Measurements from ENCODE around the gene GNG4. TPM values are rescaled to one million over a fixed set of nuclear protein-coding genes. Genes with fewer than 3 reads are reported as not detected.

Gene GNG4
- total and polyA plus RNA-seq, 4 donors: 0.11 to 0.57 (median 0.21) TPM; not detected in 1

DNA sequence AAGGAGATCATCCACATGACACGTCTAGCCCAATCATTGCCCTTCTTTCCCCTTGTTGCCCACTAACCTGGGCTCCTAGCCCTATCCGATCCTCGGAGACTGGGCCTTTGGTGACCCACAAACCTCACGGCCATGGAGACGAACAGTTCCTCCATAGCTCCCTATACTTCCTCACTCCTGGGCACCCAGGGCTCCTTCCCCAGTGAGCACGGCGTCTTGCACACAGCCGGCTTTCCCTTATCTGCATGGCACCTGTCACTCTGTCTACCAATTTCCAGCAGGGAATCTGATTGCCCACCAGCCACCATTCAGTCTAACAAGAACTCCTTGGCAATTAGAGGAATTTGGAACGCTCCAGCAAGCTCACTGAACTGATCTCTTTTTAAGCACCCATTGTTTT is 3.1 kb downstream of the GNG4 start:
- DNase-seq: no peak
- H3K27me3 ChIP-seq (ENCODE audit: control insufficient read depth in 3 of 3, insufficient read depth in 3 of 3, low read length in 2 of 3): peaks cover 7 to 20% (median 18%) of the 10 kb centered on the region in 3 donors
- 82 to 89% methylated on average over 9 of the region's 9 CpGs for WGBS, 2 donors

GRCh38 chr1:235644693-235645305 is 4.8 kb downstream of the GNG4 start:
- WGBS, 2 donors: 87 to 95% methylated on average over 12 to 13 of the region's 13 CpGs
- H3K9ac ChIP-seq (ENCODE audit: insufficient read depth in 1 of 2, low read length in 2 of 2): no peak overlapping the region
- H3K27ac ChIP-seq (ENCODE audit: low read depth in 1 of 2, low read length in 1 of 2): no peak overlapping the region
- H3K4me3 ChIP-seq: no peak overlapping the region
- H3K27me3 ChIP-seq (ENCODE audit: control insufficient read depth in 3 of 3, insufficient read depth in 3 of 3, low read length in 2 of 3): peaks cover 7 to 11% (median 8%) of the 10 kb centered on the region in 3 donors
- ATAC-seq (ENCODE audit: insufficient read depth, low FRiP score) (no peak), DNase-seq (no peak)
- H3K36me3 ChIP-seq (ENCODE audit: control insufficient read depth in 4 of 4, insufficient read depth in 4 of 4, low read length in 4 of 4): no peaks in the 10 kb centered on the region
- peaks cover 2 to 13% (median 5%) of the 10 kb centered on the region in 5 donors for H3K4me1 ChIP-seq (ENCODE audit: control insufficient read depth in 5 of 5, insufficient read depth in 5 of 5, low read length in 5 of 5)
- H3K9me3 ChIP-seq (ENCODE audit: control insufficient read depth in 4 of 4, insufficient read depth in 3 of 4, low read length in 3 of 4): peaks cover 0 to 5% (median 0%) of the 10 kb centered on the region in 4 donors
- TF ChIP-seq CTCF (IDR thresholded peaks at IDR 0.05; ENCODE audit: control extremely low read depth, extremely low read depth): no peak

More for the DNA sequence above, 3.1 kb downstream of the GNG4 start:
- no peak for TF ChIP-seq CTCF (IDR thresholded peaks at IDR 0.05; ENCODE audit: control extremely low read depth, extremely low read depth)
- Histone ChIP-seq H3K36me3 (ENCODE audit: control insufficient read depth in 4 of 4, insufficient read depth in 4 of 4, low read length in 4 of 4) (no peaks in the 10 kb centered on the region), H3K9me3 (ENCODE audit: control insufficient read depth in 4 of 4, insufficient read depth in 3 of 4, low read length in 3 of 4) (peaks cover 0 to 7% (median 0%) of the 10 kb centered on the region in 4 donors), H3K4me1 (ENCODE audit: control insufficient read depth in 5 of 5, insufficient read depth in 5 of 5, low read length in 5 of 5) (peaks cover 2 to 15% (median 9%) of the 10 kb centered on the region in 5 donors), H3K27ac (ENCODE audit: low read depth in 1 of 2, low read length in 1 of 2) (no peak overlapping the region), H3K9ac (ENCODE audit: insufficient read depth in 1 of 2, low read length in 2 of 2) (no peak overlapping the region), H3K4me3 (no peak overlapping the region)
- ATAC-seq (ENCODE audit: insufficient read depth, low FRiP score): no peak

DNA sequence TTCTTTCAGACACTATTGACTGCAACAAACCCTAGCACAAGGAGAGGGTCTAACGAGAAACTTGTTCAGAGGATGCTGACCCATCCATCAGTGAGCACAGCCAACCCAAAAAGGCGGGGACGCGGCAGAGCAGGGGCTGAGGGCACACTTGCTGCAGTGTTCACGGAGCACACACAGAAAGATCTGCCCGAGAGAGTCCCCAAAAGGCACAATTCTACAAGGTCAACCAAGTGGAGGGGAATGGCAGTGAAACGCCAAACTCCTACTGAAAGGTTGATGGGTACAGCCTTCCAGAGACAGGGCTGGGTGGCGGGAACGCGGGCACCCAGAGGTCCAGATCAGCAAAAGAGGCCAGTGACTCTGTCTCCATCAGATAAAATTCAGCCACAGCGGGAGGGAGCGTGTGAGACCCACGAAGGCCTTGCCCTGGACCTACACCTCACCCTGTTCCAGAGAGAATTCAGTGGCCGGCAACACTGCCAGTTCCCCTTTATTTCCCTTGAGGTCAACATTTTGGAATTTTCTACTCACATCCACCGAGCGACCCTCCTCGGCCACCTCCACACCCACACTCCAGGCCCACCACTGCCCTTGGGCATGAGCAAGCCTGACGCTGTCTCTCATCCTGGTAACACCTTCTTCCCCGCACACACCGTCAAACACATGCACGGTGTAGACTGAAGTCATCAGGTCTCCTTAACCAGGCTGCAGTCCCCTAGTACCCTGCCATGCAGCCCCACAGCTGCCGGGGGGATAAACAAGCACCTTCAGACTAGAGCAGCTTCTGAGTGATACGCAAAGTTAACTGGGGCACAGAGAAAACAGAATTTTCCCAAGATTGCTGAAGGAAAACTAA is 5.5 kb downstream of the GNG4 start:
- H3K27ac ChIP-seq (ENCODE audit: low read depth in 1 of 2, low read length in 1 of 2): no peak overlapping the region
- 92 to 94% methylated on average over 22 to 23 of the region's 23 CpGs for WGBS, 2 donors

More for the DNA sequence above, 5.5 kb downstream of the GNG4 start:
- Histone ChIP-seq H3K27me3 (ENCODE audit: control insufficient read depth in 3 of 3, insufficient read depth in 3 of 3, low read length in 2 of 3) (peaks cover 7 to 11% (median 8%) of the 10 kb centered on the region in 3 donors), H3K9ac (ENCODE audit: insufficient read depth in 1 of 2, low read length in 2 of 2) (no peak overlapping the region), H3K36me3 (ENCODE audit: control insufficient read depth in 4 of 4, insufficient read depth in 4 of 4, low read length in 4 of 4) (no peaks in the 10 kb centered on the region), H3K4me3 (no peak overlapping the region), H3K9me3 (ENCODE audit: control insufficient read depth in 4 of 4, insufficient read depth in 3 of 4, low read length in 3 of 4) (peaks cover 0 to 5% (median 0%) of the 10 kb centered on the region in 4 donors), H3K4me1 (ENCODE audit: control insufficient read depth in 5 of 5, insufficient read depth in 5 of 5, low read length in 5 of 5) (peaks cover 0 to 11% (median 4%) of the 10 kb centered on the region in 5 donors)
- DNase-seq: no peak
- TF ChIP-seq CTCF (IDR thresholded peaks at IDR 0.05; ENCODE audit: control extremely low read depth, extremely low read depth): no peak
- no peak for ATAC-seq (ENCODE audit: insufficient read depth, low FRiP score)

Data from lung (tissue), 12 donors.